BE2C (cell line): ENCODE data around the gene RCHY1.

Experiments used
- DNase-seq: peaks from one replicate; pipeline ENCODE4 v3.0.0-alpha.2; 2020
- H3K27me3 ChIP-seq: fragments of 250-450 bp; sonication (Bioruptor Pico); 2 replicates; pipeline ENCODE4 v1.5.1; 2020; ENCODE audit warnings: mild to moderate bottlenecking
- H3K36me3 ChIP-seq: fragments of 250-450 bp; sonication (Bioruptor Pico); 2 replicates; pipeline ENCODE4 v1.5.1; 2020; ENCODE audit warnings: mild to moderate bottlenecking
- H3K4me1 ChIP-seq: fragments of 250-450 bp; sonication (Bioruptor Pico); 2 replicates; pipeline ENCODE4 v1.5.1; 2020
- H3K4me3 ChIP-seq: 2 replicates; pipeline ENCODE4 v1.5.1; 2011; ENCODE audit warnings: low read depth, low read length
- H3K9me3 ChIP-seq: fragments of 250-450 bp; sonication (Bioruptor Pico); 2 replicates; pipeline ENCODE4 v1.5.1; 2020
- TF ChIP-seq, protein P1 (sequence below): IDR thresholded peaks from 2 replicates; pipeline ENCODE4 v1.5.1; 2012; ENCODE audit warnings: mild to moderate bottlenecking, low read depth, low read length

The RCHY1 gene

DNA sequence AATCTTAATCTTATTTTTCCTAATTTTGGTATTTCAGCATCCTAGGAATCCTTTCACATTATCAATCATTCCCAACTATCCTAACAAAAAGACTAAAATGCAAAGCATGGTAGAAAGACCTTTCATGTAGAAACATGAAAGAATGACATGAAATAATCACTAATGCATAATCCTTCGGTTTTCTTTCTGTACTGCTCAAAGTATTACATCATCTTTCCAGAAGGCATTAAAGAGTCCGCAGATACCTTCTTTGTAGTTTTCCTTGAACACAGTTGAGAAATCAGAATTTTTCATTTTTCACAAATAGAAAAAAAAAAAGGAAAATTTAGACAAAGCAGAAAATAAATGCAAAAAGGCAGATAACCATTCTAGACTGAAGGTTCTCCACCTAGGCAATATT, 11.5 kb downstream of the RCHY1 start:
- Histone ChIP-seq H3K4me1 (no peaks in the 10 kb centered on the region), H3K27me3 (no peaks in the 10 kb centered on the region), H3K36me3 (peaks cover 9% of the 10 kb centered on the region), H3K9me3 (no peaks in the 10 kb centered on the region), H3K4me3 (no peak overlapping the region)
- no peak for DNase-seq
- TF ChIP-seq, protein P1, sequence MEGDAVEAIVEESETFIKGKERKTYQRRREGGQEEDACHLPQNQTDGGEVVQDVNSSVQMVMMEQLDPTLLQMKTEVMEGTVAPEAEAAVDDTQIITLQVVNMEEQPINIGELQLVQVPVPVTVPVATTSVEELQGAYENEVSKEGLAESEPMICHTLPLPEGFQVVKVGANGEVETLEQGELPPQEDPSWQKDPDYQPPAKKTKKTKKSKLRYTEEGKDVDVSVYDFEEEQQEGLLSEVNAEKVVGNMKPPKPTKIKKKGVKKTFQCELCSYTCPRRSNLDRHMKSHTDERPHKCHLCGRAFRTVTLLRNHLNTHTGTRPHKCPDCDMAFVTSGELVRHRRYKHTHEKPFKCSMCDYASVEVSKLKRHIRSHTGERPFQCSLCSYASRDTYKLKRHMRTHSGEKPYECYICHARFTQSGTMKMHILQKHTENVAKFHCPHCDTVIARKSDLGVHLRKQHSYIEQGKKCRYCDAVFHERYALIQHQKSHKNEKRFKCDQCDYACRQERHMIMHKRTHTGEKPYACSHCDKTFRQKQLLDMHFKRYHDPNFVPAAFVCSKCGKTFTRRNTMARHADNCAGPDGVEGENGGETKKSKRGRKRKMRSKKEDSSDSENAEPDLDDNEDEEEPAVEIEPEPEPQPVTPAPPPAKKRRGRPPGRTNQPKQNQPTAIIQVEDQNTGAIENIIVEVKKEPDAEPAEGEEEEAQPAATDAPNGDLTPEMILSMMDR = no peak

DNA sequence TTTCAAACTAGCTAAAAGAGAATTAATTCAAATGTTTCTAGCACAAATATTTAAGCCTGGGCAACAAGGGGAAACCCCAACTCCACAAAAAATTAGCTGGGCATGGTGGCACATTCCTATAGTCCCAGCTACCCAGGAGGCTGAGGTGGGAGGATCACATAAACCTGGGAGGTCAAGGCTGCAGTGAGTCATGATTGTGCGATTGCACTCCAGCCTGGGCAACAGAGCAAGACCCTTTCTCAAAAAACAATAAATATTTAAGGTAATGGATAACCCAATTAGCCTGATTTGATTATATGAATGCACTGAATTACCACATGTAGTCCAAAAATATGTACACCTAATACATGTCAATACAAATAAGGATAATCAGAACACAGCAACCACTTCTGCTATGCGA, 14.3 kb downstream of the RCHY1 start:
- Histone ChIP-seq H3K4me1 (no peaks in the 10 kb centered on the region), H3K36me3 (peaks cover 19% of the 10 kb centered on the region), H3K27me3 (no peaks in the 10 kb centered on the region), H3K4me3 (no peak overlapping the region), H3K9me3 (no peaks in the 10 kb centered on the region)
- TF ChIP-seq, protein P1 = no peak
- no peak for DNase-seq

DNA sequence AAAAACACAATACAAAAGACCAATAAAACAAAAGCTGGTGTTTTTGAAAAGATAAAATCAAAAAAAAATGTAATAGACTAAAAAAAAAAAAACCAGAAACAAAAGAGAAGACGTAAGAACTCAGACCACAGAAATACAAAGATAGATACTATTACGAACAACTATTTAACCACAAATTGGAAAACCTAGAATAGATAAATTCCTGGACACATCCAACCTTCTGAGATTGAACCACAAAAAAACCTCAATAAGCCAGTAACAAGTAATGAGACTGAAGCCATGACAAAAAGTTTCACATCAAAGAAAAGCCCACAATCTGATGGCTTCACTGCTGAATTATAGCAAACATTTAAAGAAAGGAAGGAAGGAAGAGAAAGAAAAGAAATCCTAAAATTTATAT, 16.2 kb downstream of the RCHY1 start:
- peaks cover 19% of the 10 kb centered on the region for H3K36me3 ChIP-seq
- no peaks in the 10 kb centered on the region for H3K9me3 ChIP-seq
- H3K27me3 ChIP-seq = no peaks in the 10 kb centered on the region
- TF ChIP-seq, protein P1 = no peak
- DNase-seq = no peak
- no peaks in the 10 kb centered on the region for H3K4me1 ChIP-seq
- no peak overlapping the region for H3K4me3 ChIP-seq

DNA sequence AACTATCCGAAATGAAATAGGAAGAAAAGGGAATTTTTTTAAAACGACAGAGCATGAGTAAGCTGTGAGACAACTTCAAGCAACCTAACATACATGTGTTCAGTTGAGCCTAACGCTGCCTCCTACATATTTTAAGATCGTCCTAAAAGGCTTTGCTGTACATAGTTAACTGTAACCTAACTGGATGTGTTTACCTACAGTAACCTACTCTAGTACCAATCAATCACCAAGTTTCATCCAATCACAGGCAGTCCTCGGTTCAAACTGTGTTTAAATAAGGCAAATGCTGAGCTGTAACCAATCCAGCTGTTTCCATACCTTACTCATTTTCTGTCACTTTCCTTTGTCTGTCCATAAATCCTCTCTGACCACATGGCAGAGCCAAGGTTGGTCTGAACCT, 17.1 kb downstream of the RCHY1 start:
- Histone ChIP-seq H3K4me1 (no peaks in the 10 kb centered on the region), H3K9me3 (no peaks in the 10 kb centered on the region), H3K36me3 (peaks cover 25% of the 10 kb centered on the region), H3K4me3 (no peak overlapping the region), H3K27me3 (no peaks in the 10 kb centered on the region)
- DNase-seq = no peak
- TF ChIP-seq, protein P1 = no peak

DNA sequence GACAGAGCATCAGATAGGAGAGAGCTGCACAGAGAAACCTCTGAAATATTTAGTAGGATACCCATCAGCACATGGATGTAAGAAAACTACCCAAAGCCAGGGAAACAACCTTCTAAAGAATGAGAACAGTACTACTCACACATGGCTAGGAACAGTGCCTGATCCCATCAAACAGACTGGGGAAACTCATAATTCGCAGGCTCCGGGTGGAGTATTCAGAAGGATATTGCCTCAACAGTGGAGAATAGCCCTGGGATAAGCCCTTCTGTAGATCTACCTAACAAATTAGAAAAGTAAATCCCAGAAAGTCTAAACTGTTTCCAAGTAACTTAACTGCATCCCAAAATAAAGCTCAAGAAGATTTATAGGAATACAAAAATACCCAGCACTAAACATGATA, 17.8 kb downstream of the RCHY1 start:
- TF ChIP-seq, protein P1 = no peak
- Histone ChIP-seq H3K4me1 (no peaks in the 10 kb centered on the region), H3K9me3 (no peaks in the 10 kb centered on the region), H3K36me3 (peaks cover 26% of the 10 kb centered on the region), H3K27me3 (no peaks in the 10 kb centered on the region), H3K4me3 (no peak overlapping the region)
- no peak for DNase-seq

DNA sequence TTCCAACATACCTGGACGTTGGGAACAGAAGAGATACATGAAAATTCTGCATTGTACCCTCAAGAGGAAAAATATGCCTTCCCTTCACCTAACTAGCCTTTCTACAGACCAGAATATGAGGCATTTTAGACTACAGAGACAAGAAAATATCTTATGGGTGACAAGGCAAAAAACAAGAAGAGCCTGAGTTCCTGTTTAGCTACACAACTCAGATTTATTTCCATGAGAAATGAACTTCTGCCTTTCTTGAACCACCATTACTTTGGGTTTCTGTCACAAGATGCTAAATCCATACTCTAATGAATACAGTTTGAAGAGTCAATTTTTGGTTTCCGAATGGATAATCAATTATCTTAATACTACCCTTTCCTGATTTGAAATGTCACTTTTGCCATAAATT, 18.7 kb downstream of the RCHY1 start:
- TF ChIP-seq, protein P1 = no peak
- Histone ChIP-seq H3K27me3 (no peaks in the 10 kb centered on the region), H3K4me3 (no peak overlapping the region), H3K36me3 (peaks cover 26% of the 10 kb centered on the region), H3K9me3 (no peaks in the 10 kb centered on the region), H3K4me1 (no peaks in the 10 kb centered on the region)
- no peak for DNase-seq
